AG08395 (cell line): ENCODE results near the gene INPP1.
"Not testable (repeated sequence)": the region's sequence is repeated elsewhere in the genome, so short reads cannot be mapped to it uniquely, and the experiment has no call there.

ENCODE experiments used
- DNase-seq: peaks from one replicate; pipeline ENCODE4 v3.0.0; 2012; ENCODE audit warnings: mixed read lengths, low spot score

Gene INPP1

GRCh38 chr2:190343536-190344275 lies at the start of gene INPP1:
Gene INPP1, plus strand, starts transcription at chr2:190343589. Its CDS starts 16,514 bp downstream, at chr2:190360103.
- peak; percentile 79 for DNase-seq

DNA sequence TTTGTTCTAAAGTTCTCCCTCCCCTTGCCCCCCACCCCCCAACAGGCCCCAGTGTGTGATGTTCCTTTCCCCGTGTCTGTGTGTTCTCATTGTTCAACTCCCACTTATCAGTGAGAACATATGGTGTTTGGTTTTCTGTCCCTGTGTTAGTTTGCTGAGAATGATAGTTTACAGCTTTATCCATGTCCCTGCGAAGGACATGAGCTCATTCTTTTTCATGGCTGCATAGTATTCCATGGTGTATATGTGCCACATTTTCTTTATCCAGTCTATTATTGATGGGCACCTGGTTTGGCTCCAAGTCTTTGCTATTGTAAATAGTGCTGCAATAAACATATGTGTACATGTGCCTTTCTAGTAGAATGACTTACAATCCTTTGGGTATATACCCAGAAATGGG lies 45.5 kb upstream of the INPP1 start:
- not testable (repeated sequence) for DNase-seq

DNA sequence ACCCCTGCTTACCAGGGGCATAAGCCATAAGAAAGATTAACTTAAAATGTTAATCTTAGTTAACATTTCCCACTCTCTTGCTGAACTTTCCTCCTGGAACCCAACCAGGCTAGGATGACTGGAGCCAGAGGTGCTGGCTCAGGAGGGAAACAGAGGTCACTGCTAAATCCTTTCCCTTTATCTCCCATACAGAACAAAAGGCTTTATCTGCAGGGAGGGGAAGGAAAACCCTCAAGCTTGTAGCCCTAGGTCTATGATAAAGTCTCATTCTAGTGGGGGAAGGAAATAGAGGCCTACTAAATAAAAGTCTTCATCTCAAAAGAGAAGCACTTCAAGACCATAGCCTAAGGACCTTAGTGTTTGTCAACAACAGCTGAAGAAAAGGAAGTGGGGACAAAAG lies 42.4 kb upstream of the INPP1 start:
- no peak for DNase-seq

DNA sequence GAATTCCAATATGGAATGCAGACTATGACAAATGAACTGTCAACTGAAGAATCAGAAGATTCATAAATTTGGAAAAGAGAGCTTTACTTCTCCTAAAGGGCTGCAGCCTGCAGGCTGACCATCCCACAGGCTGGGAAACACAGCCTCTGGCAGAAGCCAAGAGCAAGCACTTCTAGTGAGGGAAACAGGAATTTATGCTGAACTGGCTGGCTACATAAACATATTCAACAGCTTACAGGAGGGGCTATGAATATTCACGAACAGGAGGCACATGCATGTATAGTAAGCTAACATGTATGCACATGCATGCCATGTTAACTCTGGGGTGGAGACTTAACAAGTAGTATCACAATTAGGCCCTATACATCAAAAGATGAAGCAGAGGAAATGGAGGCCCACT lies 41.3 kb upstream of the INPP1 start:
- DNase-seq = no peak

DNA sequence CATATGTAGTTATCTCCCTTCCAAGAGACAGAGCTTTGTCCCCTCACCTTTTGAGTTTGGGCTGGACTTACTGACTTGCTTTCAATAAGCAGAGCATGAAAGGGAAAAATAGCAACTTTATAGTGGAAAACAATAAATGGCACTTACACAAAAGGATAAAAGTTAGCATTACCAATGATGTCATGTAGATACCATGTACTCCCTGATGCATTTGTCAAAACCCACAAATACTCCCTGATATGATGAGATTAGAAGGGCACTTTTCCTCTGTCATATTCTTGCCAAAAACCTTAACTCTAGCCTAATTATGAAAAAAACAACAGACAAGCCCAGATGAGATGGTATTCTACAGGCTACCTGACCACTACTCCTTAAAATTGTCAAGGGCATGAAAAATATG lies 39.7 kb upstream of the INPP1 start:
- DNase-seq = no peak

GRCh38 chr2:190304404-190304803 lies 39.0 kb upstream of the INPP1 start:
- DNase-seq = no peak

DNA sequence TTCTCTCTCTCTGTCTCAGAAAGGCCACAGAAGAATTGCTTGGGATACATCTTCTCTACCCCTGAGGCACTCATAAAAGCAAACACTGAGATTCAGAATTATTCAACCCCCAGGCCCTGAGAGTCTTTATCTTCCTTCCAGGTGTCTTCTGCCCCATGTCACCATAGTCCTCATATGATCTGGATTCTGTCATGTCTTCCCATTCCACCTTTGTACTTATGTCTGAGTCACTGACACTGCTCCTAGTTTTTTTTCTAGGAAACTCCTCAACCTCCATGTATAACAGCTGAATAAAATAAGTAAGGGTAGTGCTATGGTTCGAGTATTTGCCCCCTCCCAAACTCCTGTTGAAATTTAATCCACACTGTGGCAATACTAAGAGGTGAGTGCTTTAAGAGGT lies 35.4 kb upstream of the INPP1 start:
- DNase-seq = no peak

DNA sequence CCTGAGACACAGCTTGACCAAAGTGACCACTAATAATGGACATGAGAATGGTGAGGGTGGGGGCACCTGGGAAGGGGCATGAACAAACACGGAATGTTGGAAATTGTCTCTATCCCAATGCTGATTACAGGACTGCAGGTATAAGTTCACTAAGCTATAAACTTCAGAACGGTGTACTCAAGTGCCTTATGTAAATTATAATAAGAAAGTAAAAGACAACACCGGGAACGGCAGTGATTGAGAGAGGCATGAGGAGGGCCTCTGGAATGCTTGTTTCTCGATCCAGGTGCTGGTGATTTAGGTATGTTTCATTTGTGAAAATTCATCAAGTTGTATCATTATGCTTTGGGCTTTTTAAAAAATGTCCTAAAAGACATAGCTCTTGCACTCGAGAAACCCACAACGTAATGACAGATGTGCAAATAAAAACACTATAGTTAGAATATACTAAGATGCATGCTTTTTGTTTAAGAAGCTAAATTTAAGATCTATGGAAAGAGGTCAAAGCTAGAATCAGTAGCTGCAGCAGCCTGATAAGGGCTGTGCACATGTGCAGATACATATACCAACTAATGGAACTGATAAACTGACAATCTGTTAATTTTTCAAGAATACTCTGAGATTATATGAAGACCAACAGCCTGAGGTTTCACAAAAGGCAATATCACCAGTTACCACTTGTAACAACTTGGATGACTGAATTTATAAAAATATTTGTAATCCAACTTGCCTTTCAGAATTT lies 31.3 kb upstream of the INPP1 start:
- DNase-seq = no peak

GRCh38 chr2:190312635-190313025 lies 30.8 kb upstream of the INPP1 start:
- not testable (repeated sequence) for DNase-seq

DNA sequence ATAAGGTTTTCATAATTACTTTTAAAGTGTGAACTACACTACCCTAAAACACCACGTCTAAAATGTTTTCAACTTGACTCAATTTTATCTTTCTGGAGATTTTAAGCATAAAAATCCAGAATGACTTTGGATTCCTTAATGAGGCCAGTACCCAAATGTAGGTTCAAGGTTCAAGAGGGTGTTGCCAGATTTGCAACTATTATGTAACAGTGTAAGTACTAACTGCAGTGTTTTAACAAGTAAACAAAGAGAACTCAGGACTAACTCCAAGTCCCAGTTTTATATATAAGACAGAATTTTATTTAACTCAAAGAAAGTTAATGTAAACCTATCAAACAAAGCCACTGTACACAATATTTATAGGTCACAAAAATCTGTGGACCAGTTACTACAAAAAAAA lies 29.5 kb upstream of the INPP1 start:
- no peak for DNase-seq

GRCh38 chr2:190315273-190315672 lies 28.1 kb upstream of the INPP1 start:
- no peak for DNase-seq

DNA sequence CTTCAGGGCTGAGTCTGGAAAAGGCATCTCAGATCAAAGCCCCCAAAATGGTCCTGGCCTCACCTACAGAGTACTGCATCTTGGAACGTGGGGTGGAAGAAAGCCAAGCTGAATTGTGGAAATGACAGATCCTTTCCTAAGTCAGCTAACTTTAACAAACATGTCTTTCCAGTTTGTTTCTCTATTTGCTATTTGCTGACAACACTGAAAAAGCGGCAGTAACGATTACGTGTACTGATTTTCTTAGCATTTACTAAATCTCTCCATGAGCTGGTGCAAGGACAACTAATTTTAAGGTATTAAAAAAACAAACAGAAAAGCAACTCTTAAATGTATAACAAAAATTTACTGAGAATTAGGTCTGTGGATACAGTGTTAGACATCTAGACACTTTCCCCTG lies 24.9 kb upstream of the INPP1 start:
- DNase-seq = no peak

DNA sequence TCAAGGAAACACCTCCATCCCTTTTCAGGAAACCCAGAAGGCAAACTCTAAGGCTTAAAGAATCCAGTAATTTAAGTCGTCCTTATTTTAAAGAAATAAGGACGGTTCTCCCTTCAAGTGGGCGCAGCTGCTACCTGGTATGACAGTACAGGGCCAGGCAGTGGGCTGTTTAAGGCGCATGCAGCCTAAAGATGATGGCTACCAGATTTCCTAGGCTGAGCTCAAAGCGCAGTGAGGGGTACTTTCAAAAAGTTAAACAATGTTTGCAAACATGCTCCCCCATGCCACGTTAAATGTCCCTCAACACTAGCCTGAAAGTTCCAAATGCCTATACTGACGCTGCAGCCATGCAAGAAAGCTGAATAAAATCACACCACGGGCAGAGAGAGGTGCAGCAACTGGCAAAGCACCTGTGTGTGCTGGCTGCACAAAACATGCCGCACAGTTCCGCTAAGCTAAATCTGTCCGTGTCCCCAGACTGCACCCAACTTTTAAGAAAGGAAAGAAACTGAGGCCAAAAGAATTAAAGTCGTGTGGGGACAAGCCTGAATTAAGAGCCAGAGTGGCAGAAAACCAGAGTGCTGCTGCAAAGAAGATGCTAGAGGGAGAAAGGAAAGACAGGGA lies 24.3 kb upstream of the INPP1 start:
- no peak for DNase-seq

DNA sequence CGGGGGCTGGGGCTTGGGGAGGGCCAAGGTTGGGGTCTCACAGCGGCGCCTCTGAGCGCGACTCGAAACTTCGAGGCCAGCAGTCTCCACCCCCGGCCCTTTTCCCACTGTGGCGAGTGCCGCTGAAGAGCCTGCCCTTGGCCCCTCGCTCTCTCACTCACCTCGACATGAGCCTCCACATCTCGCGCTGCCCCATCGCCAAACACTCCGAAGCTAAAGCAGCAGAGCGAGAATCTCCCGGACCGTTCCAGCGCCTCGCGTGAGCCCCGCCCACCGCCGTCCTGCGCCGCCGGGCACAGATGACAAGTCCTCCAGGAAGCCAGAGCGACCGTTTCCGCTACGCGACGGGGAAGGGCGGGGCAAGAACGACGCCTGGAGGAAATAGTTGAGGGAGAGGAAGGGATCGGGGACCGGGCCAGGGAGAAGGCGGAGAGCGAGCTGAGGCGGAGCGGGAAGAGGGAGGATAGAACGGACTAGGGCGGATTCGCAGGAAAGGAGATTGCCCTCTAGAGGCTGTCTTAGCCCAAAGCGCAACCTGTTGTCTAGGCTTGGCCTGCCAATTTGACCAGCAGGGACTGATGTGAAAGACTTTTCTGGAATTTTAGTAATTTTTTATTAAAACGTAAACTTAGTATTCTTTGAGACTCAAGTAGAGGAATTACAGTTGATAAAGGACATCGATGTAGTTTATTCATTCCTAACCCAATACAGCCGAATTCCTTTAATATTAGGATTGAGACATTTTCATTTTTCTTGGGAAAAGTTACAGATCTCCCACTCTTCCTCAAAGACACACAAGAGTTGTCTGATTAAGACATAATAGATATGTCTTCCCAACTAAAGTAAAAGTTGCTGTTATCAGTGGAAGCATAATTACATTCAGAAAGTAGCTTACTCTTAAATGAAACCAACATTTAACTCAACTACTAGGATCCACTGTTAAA lies 23.6 kb upstream of the INPP1 start, which contains the start of gene HIBCH:
Gene HIBCH (minus strand): TSS at position 272 of the 944 bp plus-strand sequence. CDS start 76 bp downstream, at position 196.
- DNase-seq = peak; percentile 96

- DNase-seq = no peak
Observed at GRCh38 chr2:190320696-190321095, 22.7 kb upstream of the INPP1 start.

DNA sequence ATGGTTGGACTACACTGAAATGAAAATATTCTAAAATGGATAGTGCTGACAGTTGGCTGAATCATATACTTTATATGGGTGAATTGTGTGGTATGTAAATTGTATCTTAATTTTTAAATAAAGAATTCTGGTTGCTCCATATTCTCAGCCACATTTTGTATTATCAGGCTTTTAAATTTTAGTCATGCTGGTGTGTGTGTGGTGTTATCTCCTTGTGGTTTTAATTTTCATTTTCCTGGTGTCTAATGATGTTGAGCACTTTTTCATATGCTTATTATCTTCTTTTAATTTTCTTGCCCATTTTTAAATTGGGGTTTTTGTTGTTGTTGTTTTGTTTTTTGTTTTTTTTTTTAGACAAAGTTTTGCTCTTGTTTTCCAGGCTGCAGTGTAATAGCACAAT lies 20.0 kb upstream of the INPP1 start:
- no peak for DNase-seq

DNA sequence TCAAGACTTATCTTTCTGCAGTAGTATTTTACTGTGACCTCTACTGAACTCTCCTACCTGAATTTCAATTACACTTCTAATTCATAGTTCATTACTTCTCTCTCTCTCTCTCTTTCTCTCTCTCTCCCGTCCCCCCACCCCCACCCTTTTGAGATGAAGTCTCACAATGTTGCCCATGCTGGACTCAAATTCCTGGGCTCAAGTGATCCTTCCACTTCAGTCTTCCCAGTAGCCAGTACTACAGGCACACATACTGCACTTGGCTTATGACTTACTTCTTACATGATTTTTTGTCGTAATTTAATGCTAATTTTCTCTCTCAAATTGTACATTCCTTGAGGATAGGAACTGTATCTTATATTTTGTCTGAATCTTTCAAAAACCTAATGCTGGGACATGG lies 17.8 kb upstream of the INPP1 start:
- DNase-seq = no peak

DNA sequence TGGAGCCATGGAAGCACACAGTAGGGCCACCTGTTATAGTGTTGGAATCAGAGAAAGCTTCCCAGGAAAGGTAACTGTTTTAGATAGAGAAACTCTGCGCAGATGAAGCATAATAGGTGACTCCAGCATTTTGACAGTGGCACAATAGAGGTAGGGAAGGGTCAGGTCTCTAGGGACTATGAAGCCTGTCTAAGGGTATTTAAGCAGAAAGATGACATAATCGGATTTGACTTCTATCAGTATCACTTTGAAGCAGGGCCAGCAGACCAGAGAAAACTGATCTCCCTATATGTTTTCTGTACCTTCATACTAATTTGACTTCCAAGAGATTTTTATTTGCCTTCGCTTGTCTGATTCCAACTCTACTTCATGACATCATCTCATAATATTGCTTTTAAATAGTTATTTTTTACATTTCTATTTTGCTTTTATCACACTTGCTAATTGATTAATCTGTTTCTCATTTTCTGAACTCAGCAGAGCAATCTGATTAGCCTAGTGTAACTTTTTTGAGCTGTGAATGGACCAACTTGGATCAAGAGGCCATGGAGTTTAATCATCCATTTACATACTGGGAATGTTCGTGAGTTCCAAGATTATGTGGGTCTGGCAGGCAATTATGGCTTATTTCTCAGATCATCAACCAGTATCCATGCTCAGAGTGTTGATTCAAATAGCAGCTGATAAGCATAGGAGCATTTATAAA lies 15.4 kb upstream of the INPP1 start:
- no peak for DNase-seq

GRCh38 chr2:190328573-190329147 lies 14.7 kb upstream of the INPP1 start:
- DNase-seq = no peak

DNA sequence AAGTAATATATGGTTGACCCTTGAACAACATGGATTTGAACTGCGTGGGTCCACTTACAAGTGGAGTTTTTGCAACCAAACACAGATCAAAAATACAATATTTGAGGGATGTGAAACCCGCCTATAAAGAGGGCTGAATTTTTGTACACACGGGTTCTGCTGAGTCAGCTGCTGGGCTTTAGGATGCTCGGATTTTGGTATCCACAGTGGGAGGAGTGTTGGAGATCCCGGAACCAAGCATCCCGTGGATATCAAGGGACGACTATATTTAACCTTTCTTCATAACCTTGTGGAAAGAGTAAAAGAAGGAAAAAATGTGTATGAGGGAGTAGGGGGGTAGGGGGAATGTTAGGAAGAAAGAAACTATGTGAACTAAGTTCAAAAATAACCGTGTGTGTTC lies 10.0 kb upstream of the INPP1 start:
- no peak for DNase-seq

DNA sequence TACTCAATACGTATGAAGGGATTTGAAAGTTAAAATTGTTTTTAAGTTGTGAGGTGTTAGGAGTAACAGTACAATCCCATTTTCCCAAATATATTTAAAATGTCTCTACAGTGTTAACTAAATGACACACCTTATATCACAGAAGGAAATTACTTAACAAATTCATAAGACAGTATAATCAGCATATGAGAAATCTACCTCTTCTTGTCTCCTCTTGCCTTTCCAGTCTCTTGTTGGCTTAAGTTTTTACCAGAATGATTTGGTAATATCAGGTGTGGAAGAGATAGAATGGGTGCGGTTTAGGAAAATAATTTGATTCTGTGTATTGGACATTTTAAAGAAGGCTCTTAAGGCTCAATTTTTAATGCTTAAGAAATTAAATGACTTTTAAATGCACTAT lies 9.5 kb upstream of the INPP1 start:
- DNase-seq = no peak
